IMR-90 (cell line): ENCODE results near the gene UNC13B.

Source experiments
- BHLHE40 ChIP-seq: fragments of 150-350 bp; IDR thresholded peaks from 2 replicates; pipeline ENCODE4 v1.6.1; 2016; ENCODE audit warnings: mild to moderate bottlenecking, low read depth, low read length
- CEBPB ChIP-seq: IDR thresholded peaks from 2 replicates; pipeline ENCODE4 v1.6.1; 2012; ENCODE audit warnings: low read depth, low read length, improper control_type of control experiment
- CTCF ChIP-seq: conservative IDR thresholded peaks from 2 replicates; pipeline ENCODE4 v1.5.1; 2012; ENCODE audit warnings: mild to moderate bottlenecking, low read depth, low read length, improper control_type of control experiment
- FOS ChIP-seq: fragments of 150-350 bp; IDR thresholded peaks from 2 replicates; pipeline ENCODE4 v1.6.1; 2016; ENCODE audit warnings: low read depth, low read length
- MAZ ChIP-seq: IDR thresholded peaks from 2 replicates; pipeline ENCODE4 v1.6.1; 2012; ENCODE audit warnings: low read depth, mild to moderate bottlenecking, low read length, improper control_type of control experiment, moderate library complexity, borderline replicate concordance
- POLR2A ChIP-seq: IDR thresholded peaks from 2 replicates; pipeline ENCODE4 v1.6.1; 2012; ENCODE audit warnings: mild to moderate bottlenecking, low read depth, low read length
- RCOR1 ChIP-seq: IDR thresholded peaks from 2 replicates; pipeline ENCODE4 v1.6.1; 2012; ENCODE audit warnings: mild to moderate bottlenecking, low read length, improper control_type of control experiment; ENCODE audit not compliant: insufficient replicate concordance
- USF2 ChIP-seq: fragments of 150-350 bp; IDR thresholded peaks from 2 replicates; pipeline ENCODE4 v1.6.1; 2017; ENCODE audit warnings: mild to moderate bottlenecking, antibody characterized with exemption, low read length, low read depth

- TF ChIP-seq CTCF, result no peak
- TF ChIP-seq POLR2A, result no peak
- no peak for TF ChIP-seq USF2
- TF ChIP-seq RCOR1, result no peak
- TF ChIP-seq MAZ, result no peak
- TF ChIP-seq FOS, result no peak
- TF ChIP-seq CEBPB, result no peak
- no peak for TF ChIP-seq BHLHE40
Observed at GRCh38 chr9:35416098-35416427, 254.3 kb downstream of the UNC13B start.
